ENCODE results near the gene NR2F1-AS1.

DNA sequence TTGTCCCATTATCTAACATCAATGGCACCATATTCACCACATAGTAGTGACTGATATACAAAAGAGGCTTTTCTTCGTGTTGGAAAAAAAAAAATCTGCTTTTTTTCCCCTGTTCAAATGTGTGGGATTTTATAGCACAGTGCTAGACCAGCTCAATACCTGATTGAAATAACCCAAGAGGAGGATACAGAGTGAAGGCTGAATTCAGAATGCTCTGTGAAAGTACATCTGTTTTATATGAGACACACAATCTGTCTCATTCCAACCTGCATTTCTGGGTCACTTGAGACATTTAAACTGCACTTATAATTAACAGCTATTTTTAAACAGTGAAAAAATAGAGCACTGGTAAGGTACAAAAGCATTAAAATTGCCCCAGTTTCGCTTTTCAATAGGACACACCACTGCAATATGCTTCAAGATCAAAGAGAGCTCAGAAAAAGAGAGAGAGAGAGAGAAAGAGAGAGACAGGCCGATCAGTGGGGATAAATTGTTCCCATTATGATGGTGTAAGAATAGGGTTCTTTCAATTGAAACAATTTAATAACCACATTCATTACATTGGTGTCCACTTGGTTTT is 179.3 kb downstream of the NR2F1-AS1 start:
- TF ChIP-seq HNRNPLL (IDR thresholded peaks at IDR 0.05; ENCODE audit: low read depth, low read length, poor library complexity, severe bottlenecking) (no peak), KDM1A (IDR thresholded peaks at IDR 0.05) (no peak), EZH2 (IDR thresholded peaks at IDR 0.05; ENCODE audit: borderline replicate concordance, low read depth, low read length) (no peak), PHF8 (IDR thresholded peaks at IDR 0.05; ENCODE audit: borderline replicate concordance, low read length) (no peak), KDM4B (IDR thresholded peaks at IDR 0.05; ENCODE audit: borderline replicate concordance in 2 of 2, low read depth in 1 of 2) (no peak), MAFK (IDR thresholded peaks at IDR 0.05; ENCODE audit: low read length) (no peak)

All from K562 (cell line).